ENCODE results near the gene GDPGP1.

- TF ChIP-seq POLR2AphosphoS5 (IDR thresholded peaks at IDR 0.05) (no peak), MXI1 (conservative IDR thresholded peaks at IDR 0.05; ENCODE audit: poor library complexity, severe bottlenecking) (no peak), CTCF (IDR thresholded peaks at IDR 0.05; ENCODE audit: poor library complexity, severe bottlenecking) (no peak), RAD21 (conservative IDR thresholded peaks at IDR 0.05) (no peak), EP300 (conservative IDR thresholded peaks at IDR 0.05; ENCODE audit: poor library complexity, severe bottlenecking) (no peak), EZH2 (IDR thresholded peaks at IDR 0.05; ENCODE audit: borderline replicate concordance, insufficient read depth, low read length, poor library complexity, severe bottlenecking) (no peak), SMC3 (conservative IDR thresholded peaks at IDR 0.05; ENCODE audit: poor library complexity) (no peak), TAF1 (IDR thresholded peaks at IDR 0.05; ENCODE audit: low read depth) (no peak)
- TF ChIP-seq, protein P1, sequence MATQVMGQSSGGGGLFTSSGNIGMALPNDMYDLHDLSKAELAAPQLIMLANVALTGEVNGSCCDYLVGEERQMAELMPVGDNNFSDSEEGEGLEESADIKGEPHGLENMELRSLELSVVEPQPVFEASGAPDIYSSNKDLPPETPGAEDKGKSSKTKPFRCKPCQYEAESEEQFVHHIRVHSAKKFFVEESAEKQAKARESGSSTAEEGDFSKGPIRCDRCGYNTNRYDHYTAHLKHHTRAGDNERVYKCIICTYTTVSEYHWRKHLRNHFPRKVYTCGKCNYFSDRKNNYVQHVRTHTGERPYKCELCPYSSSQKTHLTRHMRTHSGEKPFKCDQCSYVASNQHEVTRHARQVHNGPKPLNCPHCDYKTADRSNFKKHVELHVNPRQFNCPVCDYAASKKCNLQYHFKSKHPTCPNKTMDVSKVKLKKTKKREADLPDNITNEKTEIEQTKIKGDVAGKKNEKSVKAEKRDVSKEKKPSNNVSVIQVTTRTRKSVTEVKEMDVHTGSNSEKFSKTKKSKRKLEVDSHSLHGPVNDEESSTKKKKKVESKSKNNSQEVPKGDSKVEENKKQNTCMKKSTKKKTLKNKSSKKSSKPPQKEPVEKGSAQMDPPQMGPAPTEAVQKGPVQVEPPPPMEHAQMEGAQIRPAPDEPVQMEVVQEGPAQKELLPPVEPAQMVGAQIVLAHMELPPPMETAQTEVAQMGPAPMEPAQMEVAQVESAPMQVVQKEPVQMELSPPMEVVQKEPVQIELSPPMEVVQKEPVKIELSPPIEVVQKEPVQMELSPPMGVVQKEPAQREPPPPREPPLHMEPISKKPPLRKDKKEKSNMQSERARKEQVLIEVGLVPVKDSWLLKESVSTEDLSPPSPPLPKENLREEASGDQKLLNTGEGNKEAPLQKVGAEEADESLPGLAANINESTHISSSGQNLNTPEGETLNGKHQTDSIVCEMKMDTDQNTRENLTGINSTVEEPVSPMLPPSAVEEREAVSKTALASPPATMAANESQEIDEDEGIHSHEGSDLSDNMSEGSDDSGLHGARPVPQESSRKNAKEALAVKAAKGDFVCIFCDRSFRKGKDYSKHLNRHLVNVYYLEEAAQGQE (IDR thresholded peaks at IDR 0.05; ENCODE audit: borderline replicate concordance), result no peak
Measured at GRCh38 chr15:90287946-90288345, 53.9 kb downstream of the GDPGP1 start.

Data from neural cell (in vitro differentiated cells).